Activated CD4-positive, alpha-beta T cell treated with anti-CD3 and anti-CD28 coated beads, Interleukin-2, amount 50 U/mL, for 1 hour (primary cell): ENCODE results near the gene MYO3B.

Experiments
- DNase-seq: peaks from one replicate; pipeline ENCODE4 v3.0.0-alpha.2; 2020

MYO3B gene

GRCh38 chr2:170237572-170238120 lies 59.7 kb downstream of the MYO3B start:
- no peak for DNase-seq

- DNase-seq = no peak
Measured at GRCh38 chr2:170238776-170239175, 60.8 kb downstream of the MYO3B start.

- DNase-seq = no peak
Measured at GRCh38 chr2:170240629-170241028, 62.7 kb downstream of the MYO3B start.

GRCh38 chr2:170241756-170242155 lies 63.8 kb downstream of the MYO3B start:
- no peak for DNase-seq

GRCh38 chr2:170243118-170243837 lies 65.3 kb downstream of the MYO3B start:
- no peak for DNase-seq

GRCh38 chr2:170243898-170244297 lies 66.0 kb downstream of the MYO3B start:
- DNase-seq = no peak

- DNase-seq = no peak
Measured at GRCh38 chr2:170244555-170244954, 66.6 kb downstream of the MYO3B start.

GRCh38 chr2:170245312-170245711 lies 67.4 kb downstream of the MYO3B start:
- DNase-seq = no peak

GRCh38 chr2:170247333-170247732 lies 69.4 kb downstream of the MYO3B start:
- DNase-seq = no peak

GRCh38 chr2:170247882-170248393 lies 70.0 kb downstream of the MYO3B start:
- no peak for DNase-seq

- no peak for DNase-seq
Measured at GRCh38 chr2:170248574-170249393, 70.8 kb downstream of the MYO3B start.

- no peak for DNase-seq
Measured at GRCh38 chr2:170249761-170250160, 71.8 kb downstream of the MYO3B start.

GRCh38 chr2:170250584-170250983 lies 72.6 kb downstream of the MYO3B start:
- DNase-seq = no peak

- no peak for DNase-seq
Measured at GRCh38 chr2:170252414-170252813, 74.5 kb downstream of the MYO3B start.

GRCh38 chr2:170253721-170254230 lies 75.8 kb downstream of the MYO3B start:
- DNase-seq = no peak

- no peak for DNase-seq
Measured at GRCh38 chr2:170254293-170254732, 76.4 kb downstream of the MYO3B start.

- no peak for DNase-seq
Measured at GRCh38 chr2:170255137-170255536, 77.2 kb downstream of the MYO3B start.

GRCh38 chr2:170255971-170256370 lies 78.0 kb downstream of the MYO3B start:
- DNase-seq = no peak

GRCh38 chr2:170258382-170258781 lies 80.4 kb downstream of the MYO3B start:
- no peak for DNase-seq

GRCh38 chr2:170260188-170260587 lies 82.2 kb downstream of the MYO3B start:
- DNase-seq = no peak

- DNase-seq = no peak
Measured at GRCh38 chr2:170261566-170261965, 83.6 kb downstream of the MYO3B start.

GRCh38 chr2:170262343-170262742 lies 84.4 kb downstream of the MYO3B start:
- DNase-seq = no peak

- no peak for DNase-seq
Measured at GRCh38 chr2:170262806-170263205, 84.9 kb downstream of the MYO3B start.
